ENCODE results near the gene PRPF31.
A peak's percentile ranks its signal among the peaks of the same experiment; 100 is the strongest.

The PRPF31 gene

GRCh38 chr19:54141356-54141755, 25.8 kb downstream of the PRPF31 start:
- peak; percentile 24 to 40 for DNase-seq (ENCODE audit: low read depth in 2 of 2)

- DNase-seq (ENCODE audit: low read depth in 2 of 2): no peak
Observed at GRCh38 chr19:54142166-54142780, 26.7 kb downstream of the PRPF31 start.

GRCh38 chr19:54145541-54146158, 30.1 kb downstream of the PRPF31 start:
- DNase-seq (ENCODE audit: low read depth in 2 of 2): no peak

GRCh38 chr19:54147676-54148075, 32.1 kb downstream of the PRPF31 start:
- DNase-seq (ENCODE audit: low read depth in 2 of 2): no peak

- no peak for DNase-seq (ENCODE audit: low read depth in 2 of 2)
Observed at GRCh38 chr19:54148158-54148557, 32.6 kb downstream of the PRPF31 start.

- DNase-seq (ENCODE audit: low read depth in 2 of 2): no peak
Observed at GRCh38 chr19:54149021-54149812, 33.7 kb downstream of the PRPF31 start.

- no peak for DNase-seq (ENCODE audit: low read depth in 2 of 2)
Observed at GRCh38 chr19:54151362-54152035, 35.9 kb downstream of the PRPF31 start.

GRCh38 chr19:54152267-54152666, 36.7 kb downstream of the PRPF31 start:
- no peak for DNase-seq (ENCODE audit: low read depth in 2 of 2)

- DNase-seq (ENCODE audit: low read depth in 2 of 2): no peak
Observed at GRCh38 chr19:54152878-54153524, 37.4 kb downstream of the PRPF31 start.

- DNase-seq (ENCODE audit: low read depth in 2 of 2): no peak
Observed at GRCh38 chr19:54153731-54154326, 38.3 kb downstream of the PRPF31 start.

GRCh38 chr19:54154603-54155345, 39.2 kb downstream of the PRPF31 start:
- no peak for DNase-seq (ENCODE audit: low read depth in 2 of 2)

GRCh38 chr19:54155694-54156093, 40.1 kb downstream of the PRPF31 start:
- DNase-seq (ENCODE audit: low read depth in 2 of 2): no peak

- no peak for DNase-seq (ENCODE audit: low read depth in 2 of 2)
Observed at GRCh38 chr19:54156490-54156889, 40.9 kb downstream of the PRPF31 start.

- no peak for DNase-seq (ENCODE audit: low read depth in 2 of 2)
Observed at GRCh38 chr19:54156953-54157352, 41.4 kb downstream of the PRPF31 start.

GRCh38 chr19:54158812-54159351, 43.3 kb downstream of the PRPF31 start:
- no peak for DNase-seq (ENCODE audit: low read depth in 2 of 2)

- DNase-seq (ENCODE audit: low read depth in 2 of 2): peak; percentile 100
Observed at GRCh38 chr19:54159352-54160181, 44.0 kb downstream of the PRPF31 start, which contains the start of gene LENG1. Gene LENG1, minus strand, starts transcription at chr19:54159721. Its CDS starts 26 bp downstream, at chr19:54159695.

GRCh38 chr19:54160182-54160811, 44.7 kb downstream of the PRPF31 start:
- no peak for DNase-seq (ENCODE audit: low read depth in 2 of 2)

GRCh38 chr19:54160854-54161253, 45.3 kb downstream of the PRPF31 start:
- no peak for DNase-seq (ENCODE audit: low read depth in 2 of 2)

- no peak for DNase-seq (ENCODE audit: low read depth in 2 of 2)
Observed at GRCh38 chr19:54162241-54162805, 46.8 kb downstream of the PRPF31 start.

Measured in fibroblast of skin of left biceps (primary cell).